ENCODE measurements around the gene ADGRD1.
"Not testable (repeated sequence)": the region's sequence is repeated elsewhere in the genome, so short reads cannot be mapped to it uniquely, and the experiment has no call there.

Gene ADGRD1

GRCh38 chr12:130984183-130985058 is 30.7 kb downstream of the ADGRD1 start:
- DNase-seq = no peak

- no peak for DNase-seq
Observed at GRCh38 chr12:130987151-130987931, 33.6 kb downstream of the ADGRD1 start.

GRCh38 chr12:130988261-130988660 is 34.6 kb downstream of the ADGRD1 start:
- no peak for DNase-seq

- DNase-seq = no peak
Observed at GRCh38 chr12:130988751-130989150, 35.0 kb downstream of the ADGRD1 start.

- DNase-seq = no peak
Observed at GRCh38 chr12:130989391-130989790, 35.7 kb downstream of the ADGRD1 start.

- no peak for DNase-seq
Observed at GRCh38 chr12:130990034-130990433, 36.3 kb downstream of the ADGRD1 start.

- DNase-seq = no peak
Observed at GRCh38 chr12:130992448-130992847, 38.7 kb downstream of the ADGRD1 start.

- no peak for DNase-seq
Observed at GRCh38 chr12:130992979-130993538, 39.4 kb downstream of the ADGRD1 start.

- DNase-seq = no peak
Observed at GRCh38 chr12:130993759-130994670, 40.3 kb downstream of the ADGRD1 start.

- DNase-seq = no peak
Observed at GRCh38 chr12:130994821-130995375, 41.2 kb downstream of the ADGRD1 start.

- not testable (repeated sequence) for DNase-seq
Observed at GRCh38 chr12:130995386-130995969, 41.8 kb downstream of the ADGRD1 start.

GRCh38 chr12:130998136-130998535 is 44.4 kb downstream of the ADGRD1 start:
- no peak for DNase-seq

- no peak for DNase-seq
Observed at GRCh38 chr12:131000000-131000486, 46.3 kb downstream of the ADGRD1 start.

- no peak for DNase-seq
Observed at GRCh38 chr12:131001493-131001892, 47.8 kb downstream of the ADGRD1 start.

- no peak for DNase-seq
Observed at GRCh38 chr12:131002216-131002631, 48.5 kb downstream of the ADGRD1 start.

- DNase-seq = no peak
Observed at GRCh38 chr12:131003036-131003715, 49.5 kb downstream of the ADGRD1 start.

- DNase-seq = peak; percentile 37
Observed at GRCh38 chr12:131003716-131004045, 50.0 kb downstream of the ADGRD1 start.

GRCh38 chr12:131004166-131004565 is 50.5 kb downstream of the ADGRD1 start:
- no peak for DNase-seq

GRCh38 chr12:131005161-131006035 is 51.7 kb downstream of the ADGRD1 start:
- DNase-seq = no peak
